ENCODE results near the gene CLCA2.

Gene CLCA2

DNA sequence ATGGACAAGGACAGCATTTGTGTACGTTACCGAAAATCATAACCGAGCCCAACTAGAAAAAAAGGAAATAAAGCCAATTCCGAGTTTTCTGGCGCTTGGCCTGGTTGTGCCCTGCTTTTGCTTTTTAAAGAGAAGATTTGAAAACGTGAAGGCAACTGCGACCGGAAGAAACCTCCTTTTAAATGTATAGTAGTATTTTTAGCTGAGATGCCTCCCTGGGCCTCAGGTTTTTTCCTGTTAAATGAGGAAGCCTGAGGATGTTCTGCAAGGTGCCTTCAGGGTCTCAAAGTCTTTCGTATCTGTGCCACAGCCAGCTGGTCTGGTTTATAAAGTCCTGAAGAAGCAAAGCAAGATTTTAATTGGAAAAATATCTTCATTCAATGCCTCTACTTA lies 27.5 kb upstream of the CLCA2 start:
- Histone ChIP-seq H3K27ac (ENCODE audit: low read length) (no peak overlapping the region), H3K9me3 (ENCODE audit: insufficient read depth, low read length) (no peaks in the 10 kb centered on the region), H3K4me3 (ENCODE audit: low read length) (peak overlapping the region; percentile 97), H3K9ac (ENCODE audit: low read length) (peak overlapping the region; percentile 67), H2AFZ (ENCODE audit: low read depth, low read length) (peak overlapping the region; percentile 95), H3K79me2 (ENCODE audit: low read length) (peaks cover 5% of the 10 kb centered on the region; the same call in 1 of the 2 replicates), H4K20me1 (ENCODE audit: insufficient read depth, low read length) (no peaks in the 10 kb centered on the region), H3K4me2 (ENCODE audit: low read length) (peak overlapping the region; percentile 97), H3K27me3 (ENCODE audit: low read depth, low read length) (no peaks in the 10 kb centered on the region), H3K36me3 (replicated peaks; ENCODE audit: low read depth, low read length) (no peaks in the 10 kb centered on the region), H3K4me1 (ENCODE audit: low read length) (peaks cover 11% of the 10 kb centered on the region)
- no peak for TF ChIP-seq EZH2phosphoT487 (IDR thresholded peaks at IDR 0.05; ENCODE audit: low read depth)
- TF ChIP-seq, protein P1, sequence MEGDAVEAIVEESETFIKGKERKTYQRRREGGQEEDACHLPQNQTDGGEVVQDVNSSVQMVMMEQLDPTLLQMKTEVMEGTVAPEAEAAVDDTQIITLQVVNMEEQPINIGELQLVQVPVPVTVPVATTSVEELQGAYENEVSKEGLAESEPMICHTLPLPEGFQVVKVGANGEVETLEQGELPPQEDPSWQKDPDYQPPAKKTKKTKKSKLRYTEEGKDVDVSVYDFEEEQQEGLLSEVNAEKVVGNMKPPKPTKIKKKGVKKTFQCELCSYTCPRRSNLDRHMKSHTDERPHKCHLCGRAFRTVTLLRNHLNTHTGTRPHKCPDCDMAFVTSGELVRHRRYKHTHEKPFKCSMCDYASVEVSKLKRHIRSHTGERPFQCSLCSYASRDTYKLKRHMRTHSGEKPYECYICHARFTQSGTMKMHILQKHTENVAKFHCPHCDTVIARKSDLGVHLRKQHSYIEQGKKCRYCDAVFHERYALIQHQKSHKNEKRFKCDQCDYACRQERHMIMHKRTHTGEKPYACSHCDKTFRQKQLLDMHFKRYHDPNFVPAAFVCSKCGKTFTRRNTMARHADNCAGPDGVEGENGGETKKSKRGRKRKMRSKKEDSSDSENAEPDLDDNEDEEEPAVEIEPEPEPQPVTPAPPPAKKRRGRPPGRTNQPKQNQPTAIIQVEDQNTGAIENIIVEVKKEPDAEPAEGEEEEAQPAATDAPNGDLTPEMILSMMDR (IDR thresholded peaks at IDR 0.05; ENCODE audit: low read depth, low read length), result no peak

DNA sequence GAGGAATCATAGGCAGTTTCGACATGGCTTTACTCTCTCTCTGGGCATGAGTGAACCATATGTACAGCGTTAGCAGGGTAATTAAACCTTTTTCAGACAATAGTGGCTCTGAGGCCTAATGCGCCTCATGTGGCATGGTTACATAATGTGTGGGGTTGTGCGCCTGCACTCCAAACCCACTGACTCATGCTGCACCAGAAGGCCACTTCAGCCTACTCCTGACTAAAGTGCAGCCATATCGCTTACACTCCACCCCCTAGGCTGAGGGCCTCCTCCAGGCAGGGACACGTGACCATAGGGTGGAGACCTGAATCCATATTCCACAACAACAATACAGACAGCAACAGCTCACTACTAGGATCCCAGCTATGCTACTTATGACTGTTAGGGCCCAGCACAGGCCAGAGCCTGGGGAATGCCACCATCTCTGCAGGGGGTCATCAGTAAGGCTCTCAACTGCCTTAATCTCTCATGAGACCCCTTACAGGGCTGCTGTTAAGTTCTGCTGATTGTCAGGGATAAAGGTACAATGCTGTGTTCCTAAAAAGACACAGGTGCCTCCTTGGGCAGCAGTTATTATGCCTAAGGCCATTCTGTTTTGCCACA lies 14.5 kb upstream of the CLCA2 start:
- H3K79me2 ChIP-seq (ENCODE audit: low read length), result no peaks in the 10 kb centered on the region
- H3K9ac ChIP-seq (ENCODE audit: low read length), result no peak overlapping the region
- no peaks in the 10 kb centered on the region for H4K20me1 ChIP-seq (ENCODE audit: insufficient read depth, low read length)
- H3K9me3 ChIP-seq (ENCODE audit: insufficient read depth, low read length), result no peaks in the 10 kb centered on the region
- H3K4me3 ChIP-seq (ENCODE audit: low read length), result no peak overlapping the region
- no peak overlapping the region for H3K4me2 ChIP-seq (ENCODE audit: low read length)
- H3K27ac ChIP-seq (ENCODE audit: low read length), result no peak overlapping the region
- H3K4me1 ChIP-seq (ENCODE audit: low read length), result no peaks in the 10 kb centered on the region
- H3K36me3 ChIP-seq (replicated peaks; ENCODE audit: low read depth, low read length), result no peaks in the 10 kb centered on the region
- no peak overlapping the region for H2AFZ ChIP-seq (ENCODE audit: low read depth, low read length)
- H3K27me3 ChIP-seq (ENCODE audit: low read depth, low read length), result no peaks in the 10 kb centered on the region
- no peak for TF ChIP-seq EZH2phosphoT487 (IDR thresholded peaks at IDR 0.05; ENCODE audit: low read depth)
- TF ChIP-seq, protein P1 (IDR thresholded peaks at IDR 0.05; ENCODE audit: low read depth, low read length), result no peak

DNA sequence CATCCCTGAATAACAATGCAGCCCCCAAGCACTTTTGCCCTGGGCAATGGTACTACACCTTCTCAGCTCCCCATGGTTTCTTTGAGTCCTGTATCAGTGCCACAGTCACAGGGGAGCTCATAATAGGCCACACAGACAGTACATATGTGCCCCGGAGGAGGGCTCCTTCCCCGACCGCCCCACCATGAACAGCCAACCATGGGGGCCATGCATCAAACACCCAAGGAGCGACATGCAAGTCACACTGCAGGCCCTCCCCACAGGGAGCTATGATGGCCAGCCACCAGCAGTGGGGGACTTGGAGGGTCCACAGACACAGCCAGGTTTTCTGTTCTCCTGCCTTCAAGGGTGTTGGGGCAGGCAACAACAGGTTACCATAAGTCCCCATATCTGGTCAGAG lies 13.1 kb upstream of the CLCA2 start:
- no peak overlapping the region for H2AFZ ChIP-seq (ENCODE audit: low read depth, low read length)
- H3K4me2 ChIP-seq (ENCODE audit: low read length), result no peak overlapping the region
- no peaks in the 10 kb centered on the region for H3K36me3 ChIP-seq (replicated peaks; ENCODE audit: low read depth, low read length)
- H3K9me3 ChIP-seq (ENCODE audit: insufficient read depth, low read length), result no peaks in the 10 kb centered on the region
- H3K9ac ChIP-seq (ENCODE audit: low read length), result no peak overlapping the region
- no peak for TF ChIP-seq EZH2phosphoT487 (IDR thresholded peaks at IDR 0.05; ENCODE audit: low read depth)
- TF ChIP-seq, protein P1 (IDR thresholded peaks at IDR 0.05; ENCODE audit: low read depth, low read length), result no peak
- no peaks in the 10 kb centered on the region for H4K20me1 ChIP-seq (ENCODE audit: insufficient read depth, low read length)
- no peak overlapping the region for H3K4me3 ChIP-seq (ENCODE audit: low read length)
- no peaks in the 10 kb centered on the region for H3K79me2 ChIP-seq (ENCODE audit: low read length)
- no peaks in the 10 kb centered on the region for H3K27me3 ChIP-seq (ENCODE audit: low read depth, low read length)
- H3K27ac ChIP-seq (ENCODE audit: low read length), result no peak overlapping the region
- H3K4me1 ChIP-seq (ENCODE audit: low read length), result no peaks in the 10 kb centered on the region

DNA sequence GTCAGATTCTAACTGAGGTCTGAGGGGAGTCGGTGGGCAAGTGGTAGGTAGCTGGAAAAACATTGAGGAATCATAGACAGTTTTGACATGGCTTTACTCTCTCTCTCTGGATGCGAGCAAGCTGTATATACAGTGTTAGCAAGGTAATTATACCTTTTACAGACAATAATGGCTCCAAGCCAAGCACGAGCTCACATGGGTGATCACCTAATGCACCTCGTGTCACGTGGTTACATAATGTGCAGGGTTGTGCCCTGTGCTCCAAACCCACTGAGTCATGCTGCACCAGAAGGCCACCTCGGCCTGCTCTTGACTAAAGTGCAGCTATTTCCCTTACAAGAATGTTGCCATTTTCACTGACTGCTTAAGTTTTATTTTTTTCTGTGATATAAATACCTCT lies 7.6 kb upstream of the CLCA2 start:
- TF ChIP-seq, protein P1 (IDR thresholded peaks at IDR 0.05; ENCODE audit: low read depth, low read length), result no peak
- no peak for TF ChIP-seq EZH2phosphoT487 (IDR thresholded peaks at IDR 0.05; ENCODE audit: low read depth)
- no peak overlapping the region for H3K4me3 ChIP-seq (ENCODE audit: low read length)
- H3K27ac ChIP-seq (ENCODE audit: low read length), result no peak overlapping the region
- H3K4me1 ChIP-seq (ENCODE audit: low read length), result peaks cover 6% of the 10 kb centered on the region
- no peaks in the 10 kb centered on the region for H3K9me3 ChIP-seq (ENCODE audit: insufficient read depth, low read length)
- H3K27me3 ChIP-seq (ENCODE audit: low read depth, low read length), result no peaks in the 10 kb centered on the region
- H4K20me1 ChIP-seq (ENCODE audit: insufficient read depth, low read length), result no peaks in the 10 kb centered on the region
- no peaks in the 10 kb centered on the region for H3K79me2 ChIP-seq (ENCODE audit: low read length)
- H3K4me2 ChIP-seq (ENCODE audit: low read length), result no peak overlapping the region
- H3K36me3 ChIP-seq (replicated peaks; ENCODE audit: low read depth, low read length), result no peaks in the 10 kb centered on the region
- H3K9ac ChIP-seq (ENCODE audit: low read length), result no peak overlapping the region
- no peak overlapping the region for H2AFZ ChIP-seq (ENCODE audit: low read depth, low read length)
